ENCODE results near the gene CATSPERE. TPM values are rescaled to one million over a fixed set of nuclear protein-coding genes. Genes with fewer than 3 reads are reported as not detected.
A peak's percentile ranks its signal among the peaks of the same experiment; 100 is the strongest.

The CATSPERE gene
- total and polyA plus RNA-seq, 5 donors: 0.18 to 0.82 (median 0.47) TPM

- Histone ChIP-seq H3K4me3 (ENCODE audit: low read length) (no peak overlapping the region), H3K4me1 (ENCODE audit: control insufficient read depth, insufficient read depth, low read length) (peaks cover 2% of the 10 kb centered on the region), H3K9me3 (ENCODE audit: control insufficient read depth, low read length) (no peaks in the 10 kb centered on the region), H3K27me3 (ENCODE audit: control insufficient read depth, insufficient read depth) (no peaks in the 10 kb centered on the region), H3K27ac (ENCODE audit: low read length) (no peak overlapping the region)
- ATAC-seq (no peak), DNase-seq (no peak)
- WGBS: 80% methylated on average over 6 of the region's 6 CpGs
- intact Hi-C loops (cut with DNase I): no loop called here
Observed at GRCh38 chr1:244435562-244436205, 25.4 kb upstream of the CATSPERE start.

GRCh38 chr1:244436336-244437085, 24.6 kb upstream of the CATSPERE start:
- H3K4me1 ChIP-seq (ENCODE audit: control insufficient read depth, insufficient read depth, low read length): peaks cover 2% of the 10 kb centered on the region
- intact Hi-C loops (cut with DNase I): no loop called here
- no peak overlapping the region for H3K4me3 ChIP-seq (ENCODE audit: low read length)
- no peak for ATAC-seq
- no peaks in the 10 kb centered on the region for H3K9me3 ChIP-seq (ENCODE audit: control insufficient read depth, low read length)
- no peak overlapping the region for H3K27ac ChIP-seq (ENCODE audit: low read length)
- DNase-seq: no peak
- H3K27me3 ChIP-seq (ENCODE audit: control insufficient read depth, insufficient read depth): no peaks in the 10 kb centered on the region
- 82% methylated on average over 7 of the region's 7 CpGs for WGBS

GRCh38 chr1:244437086-244437468, 24.0 kb upstream of the CATSPERE start:
- no peak for DNase-seq
- H3K4me3 ChIP-seq (ENCODE audit: low read length): no peak overlapping the region
- H3K4me1 ChIP-seq (ENCODE audit: control insufficient read depth, insufficient read depth, low read length): peaks cover 2% of the 10 kb centered on the region
- no peak overlapping the region for H3K27ac ChIP-seq (ENCODE audit: low read length)
- intact Hi-C loops (cut with DNase I): no loop called here
- ATAC-seq: no peak
- no peaks in the 10 kb centered on the region for H3K9me3 ChIP-seq (ENCODE audit: control insufficient read depth, low read length)
- no peaks in the 10 kb centered on the region for H3K27me3 ChIP-seq (ENCODE audit: control insufficient read depth, insufficient read depth)

GRCh38 chr1:244439391-244440032, 21.6 kb upstream of the CATSPERE start:
- Histone ChIP-seq H3K27me3 (ENCODE audit: control insufficient read depth, insufficient read depth) (no peaks in the 10 kb centered on the region), H3K4me1 (ENCODE audit: control insufficient read depth, insufficient read depth, low read length) (peaks cover 4% of the 10 kb centered on the region), H3K27ac (ENCODE audit: low read length) (no peak overlapping the region), H3K4me3 (ENCODE audit: low read length) (no peak overlapping the region), H3K9me3 (ENCODE audit: control insufficient read depth, low read length) (no peaks in the 10 kb centered on the region)
- WGBS: 74% methylated on average over 8 of the region's 8 CpGs
- intact Hi-C loops (cut with DNase I): no loop called here
- ATAC-seq (peak; percentile 41 to 67), DNase-seq (peak in 1 of 3 donors; percentile 62)

GRCh38 chr1:244442850-244443249, 18.2 kb upstream of the CATSPERE start:
- Histone ChIP-seq H3K4me3 (ENCODE audit: low read length) (no peak overlapping the region), H3K9me3 (ENCODE audit: control insufficient read depth, low read length) (no peaks in the 10 kb centered on the region), H3K27ac (ENCODE audit: low read length) (no peak overlapping the region), H3K27me3 (ENCODE audit: control insufficient read depth, insufficient read depth) (no peaks in the 10 kb centered on the region), H3K4me1 (ENCODE audit: control insufficient read depth, insufficient read depth, low read length) (peaks cover 4% of the 10 kb centered on the region)
- WGBS: 84% methylated on average over 2 of the region's 2 CpGs
- DNase-seq (no peak), ATAC-seq (no peak)
- intact Hi-C loops (cut with DNase I): no loop called here

GRCh38 chr1:244444854-244445253, 16.2 kb upstream of the CATSPERE start:
- WGBS: 52% methylated on average over 1 of the region's 1 CpG
- Histone ChIP-seq H3K9me3 (ENCODE audit: control insufficient read depth, low read length) (no peaks in the 10 kb centered on the region), H3K4me3 (ENCODE audit: low read length) (no peak overlapping the region), H3K4me1 (ENCODE audit: control insufficient read depth, insufficient read depth, low read length) (peaks cover 2% of the 10 kb centered on the region), H3K27ac (ENCODE audit: low read length) (no peak overlapping the region), H3K27me3 (ENCODE audit: control insufficient read depth, insufficient read depth) (no peaks in the 10 kb centered on the region)
- intact Hi-C loops (cut with DNase I): no loop called here
- no peak for ATAC-seq
- DNase-seq: no peak

GRCh38 chr1:244445320-244446181, 15.5 kb upstream of the CATSPERE start:
- intact Hi-C loops (cut with DNase I): no loop called here
- H3K4me1 ChIP-seq (ENCODE audit: control insufficient read depth, insufficient read depth, low read length): peaks cover 5% of the 10 kb centered on the region
- 74% methylated on average over 2 of the region's 2 CpGs for WGBS
- no peak for DNase-seq
- no peak for ATAC-seq
- no peaks in the 10 kb centered on the region for H3K9me3 ChIP-seq (ENCODE audit: control insufficient read depth, low read length)
- H3K4me3 ChIP-seq (ENCODE audit: low read length): no peak overlapping the region
- no peaks in the 10 kb centered on the region for H3K27me3 ChIP-seq (ENCODE audit: control insufficient read depth, insufficient read depth)
- no peak overlapping the region for H3K27ac ChIP-seq (ENCODE audit: low read length)

GRCh38 chr1:244447024-244447423, 14.0 kb upstream of the CATSPERE start:
- intact Hi-C loops (cut with DNase I): no loop called here
- 53% methylated on average over 1 of the region's 1 CpG for WGBS
- DNase-seq (no peak), ATAC-seq (no peak)
- Histone ChIP-seq H3K27me3 (ENCODE audit: control insufficient read depth, insufficient read depth) (no peaks in the 10 kb centered on the region), H3K4me3 (ENCODE audit: low read length) (no peak overlapping the region), H3K27ac (ENCODE audit: low read length) (no peak overlapping the region), H3K4me1 (ENCODE audit: control insufficient read depth, insufficient read depth, low read length) (peaks cover 5% of the 10 kb centered on the region), H3K9me3 (ENCODE audit: control insufficient read depth, low read length) (no peaks in the 10 kb centered on the region)

GRCh38 chr1:244447552-244447951, 13.5 kb upstream of the CATSPERE start:
- H3K4me3 ChIP-seq (ENCODE audit: low read length): no peak overlapping the region
- no peak overlapping the region for H3K27ac ChIP-seq (ENCODE audit: low read length)
- H3K4me1 ChIP-seq (ENCODE audit: control insufficient read depth, insufficient read depth, low read length): peaks cover 5% of the 10 kb centered on the region
- H3K27me3 ChIP-seq (ENCODE audit: control insufficient read depth, insufficient read depth): no peaks in the 10 kb centered on the region
- intact Hi-C loops (cut with DNase I): no loop called here
- WGBS: 92% methylated on average over 2 of the region's 2 CpGs
- no peaks in the 10 kb centered on the region for H3K9me3 ChIP-seq (ENCODE audit: control insufficient read depth, low read length)
- DNase-seq (no peak), ATAC-seq (no peak)

GRCh38 chr1:244448279-244449036, 12.6 kb upstream of the CATSPERE start:
- H3K9me3 ChIP-seq (ENCODE audit: control insufficient read depth, low read length): no peaks in the 10 kb centered on the region
- DNase-seq (no peak), ATAC-seq (no peak)
- no peaks in the 10 kb centered on the region for H3K27me3 ChIP-seq (ENCODE audit: control insufficient read depth, insufficient read depth)
- no peak overlapping the region for H3K4me3 ChIP-seq (ENCODE audit: low read length)
- no peak overlapping the region for H3K27ac ChIP-seq (ENCODE audit: low read length)
- intact Hi-C loops (cut with DNase I): no loop called here
- 83% methylated on average over 5 of the region's 5 CpGs for WGBS
- peaks cover 3% of the 10 kb centered on the region for H3K4me1 ChIP-seq (ENCODE audit: control insufficient read depth, insufficient read depth, low read length)
